ENCODE data around the gene KRTAP27-1. TPM values are rescaled to one million over a fixed set of nuclear protein-coding genes. Genes with fewer than 3 reads are reported as not detected.

Gene KRTAP27-1
- total and polyA plus RNA-seq, 2 of the 8 experiments (the other 6 are each of a cell fraction or from before 2014, with no cell fraction given) = not detected

DNA sequence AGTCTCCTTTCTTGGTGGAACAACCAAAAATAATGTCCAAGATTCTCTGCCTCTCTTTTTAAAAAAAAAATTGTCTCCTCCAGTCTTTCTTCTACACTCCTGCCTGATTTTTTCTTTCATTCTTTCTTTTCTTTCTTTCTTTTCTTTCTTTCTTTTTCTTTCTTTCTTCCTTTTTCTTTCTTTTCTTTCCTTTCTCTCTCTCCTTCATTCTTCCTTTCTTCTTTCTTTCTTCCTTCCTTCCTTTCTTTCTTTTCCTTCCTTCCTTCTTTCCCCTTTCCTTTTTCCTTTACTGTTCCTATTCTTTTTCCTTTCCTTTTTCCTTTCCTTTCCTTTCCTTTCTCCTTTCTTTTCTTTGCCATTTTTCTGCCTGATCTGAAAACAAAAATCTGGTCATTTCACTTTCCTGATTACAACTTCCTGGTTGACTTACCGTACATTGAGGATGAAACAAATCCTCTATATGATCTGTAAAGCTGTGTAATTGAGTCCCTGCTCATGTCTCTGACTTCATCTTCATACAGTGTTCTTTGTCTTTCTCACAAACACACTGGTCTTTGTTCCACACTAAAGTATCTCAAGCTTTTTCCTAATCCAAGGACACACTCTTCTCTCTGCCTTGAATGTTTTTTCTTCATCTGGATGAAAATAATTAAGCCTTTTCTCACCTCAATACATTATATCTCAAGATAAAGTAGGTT lies 17.0 kb upstream of the KRTAP27-1 start:
- FAIRE-seq (no peak), DNase-seq (ENCODE audit: low read depth in 1 of 2, low spot score in 2 of 2) (no peak)
- POLR2A ChIA-PET (ENCODE audit: partially characterized antibody) = no interaction called here
- Histone ChIP-seq H3K4ac (replicated peaks; ENCODE audit: insufficient read length, low read depth, low read length) (no peak overlapping the region), H3K27me3 (replicated peaks in 1 of 4; ENCODE audit: control insufficient read depth in 3 of 4, extremely low read depth in 1 of 4, insufficient read depth in 3 of 4, low read length in 3 of 4) (no peaks in the 10 kb centered on the region), H2AFZ (ENCODE audit: low read length) (no peak overlapping the region), H4K8ac (ENCODE audit: extremely low read depth, insufficient read depth, low read length) (no peak overlapping the region), H3K18ac (ENCODE audit: extremely low read depth, low read length) (no peak overlapping the region), H4K5ac (ENCODE audit: insufficient read length, low read depth, low read length) (no peak overlapping the region), H3K4me3 (ENCODE audit: extremely low read depth in 1 of 4, insufficient read depth in 2 of 4, low read depth in 3 of 4, low read length in 4 of 4) (no peak overlapping the region), H2BK20ac (ENCODE audit: low read length) (no peak overlapping the region), H3K9ac (replicated peaks in 1 of 4; ENCODE audit: extremely low read depth in 1 of 4, low read depth in 3 of 4, low read length in 3 of 4) (no peak overlapping the region), H2BK12ac (ENCODE audit: low read depth, low read length) (no peak overlapping the region), H2BK5ac (ENCODE audit: low read depth, low read length) (no peak overlapping the region), H3K9me3 (ENCODE audit: insufficient read depth in 2 of 2, low read depth in 1 of 2, low read length in 1 of 2) (no peaks in the 10 kb centered on the region), H3K79me2 (ENCODE audit: control insufficient read depth in 1 of 2, insufficient read depth in 2 of 2, low read length in 2 of 2) (no peaks in the 10 kb centered on the region), H3K27ac (ENCODE audit: low read depth, low read length) (no peak overlapping the region), H2BK120ac (replicated peaks; ENCODE audit: low read depth, low read length) (no peak overlapping the region), H3K23me2 (ENCODE audit: low read depth, low read length) (no peaks in the 10 kb centered on the region), H2AK5ac (ENCODE audit: low read depth, low read length) (no peak overlapping the region), H4K91ac (replicated peaks; ENCODE audit: insufficient read length, low read length) (no peak overlapping the region), H3K56ac (replicated peaks; ENCODE audit: insufficient read length, low read depth, low read length) (no peak overlapping the region), H3K36me3 (ENCODE audit: control insufficient read depth in 2 of 4, insufficient read depth in 4 of 4, low read length in 3 of 4) (no peaks in the 10 kb centered on the region), H3K4me2 (ENCODE audit: insufficient read depth in 1 of 2, low read depth in 2 of 2, low read length in 2 of 2) (no peak overlapping the region), H3K4me1 (replicated peaks in 1 of 4; ENCODE audit: control insufficient read depth in 3 of 4, insufficient read depth in 4 of 4, low read length in 3 of 4) (peaks cover 0 to 2% (median 0%) of the 10 kb centered on the region in 4 experiments; a peak in 2 of 7 replicates), H4K20me1 (replicated peaks in 1 of 2; ENCODE audit: control insufficient read depth in 1 of 2, insufficient read depth in 2 of 2, low read length in 2 of 2) (no peaks in the 10 kb centered on the region), H2BK15ac (ENCODE audit: low read length) (no peak overlapping the region), H3K14ac (ENCODE audit: insufficient read length) (no peak overlapping the region), H3K23ac (ENCODE audit: insufficient read length) (no peak overlapping the region), H3K79me1 (ENCODE audit: low read depth, low read length) (no peaks in the 10 kb centered on the region)
- CTCF ChIA-PET (ENCODE audit: partially characterized antibody) = interaction anchor here (1.7 to 2.8 kb wide), 2 partner anchors 10 to 13 kb away, joined by 7 to 10 read pairs; no protein-coding TSS in a partner anchor
- 100% methylated on average over 1 of the region's 1 CpG; no CpG with 5 or more reads in 1 of the 2 experiments for WGBS, 2 experiments (ENCODE audit: extremely low coverage in 1 of 2, insufficient coverage in 1 of 2, insufficient read length in 1 of 2, insufficient replicate concordance in 2 of 2, low coverage in 1 of 2, low lambda C conversion rate in 2 of 2, missing lambda C conversion rate in 1 of 2)
- TF ChIP-seq TCF12 (IDR thresholded peaks at IDR 0.05; ENCODE audit: low read depth, low read length) (no peak), YY1 (IDR thresholded peaks at IDR 0.05; ENCODE audit: low read depth, low read length) (no peak), ZNF274 (IDR thresholded peaks at IDR 0.05; ENCODE audit: borderline replicate concordance, extremely low read depth, low read length) (no peak), NANOG (IDR thresholded peaks at IDR 0.05; ENCODE audit: insufficient read depth, low read depth, low read length, poor library complexity, severe bottlenecking) (no peak), CEBPB (IDR thresholded peaks at IDR 0.05; ENCODE audit: low read depth, low read length) (no peak), SIN3A (conservative IDR thresholded peaks at IDR 0.05 in 1 of 2, IDR thresholded peaks at IDR 0.05 in 1 of 2; ENCODE audit: low read depth in 1 of 2, low read length in 2 of 2) (no peak)
- TF ChIP-seq, protein P1, sequence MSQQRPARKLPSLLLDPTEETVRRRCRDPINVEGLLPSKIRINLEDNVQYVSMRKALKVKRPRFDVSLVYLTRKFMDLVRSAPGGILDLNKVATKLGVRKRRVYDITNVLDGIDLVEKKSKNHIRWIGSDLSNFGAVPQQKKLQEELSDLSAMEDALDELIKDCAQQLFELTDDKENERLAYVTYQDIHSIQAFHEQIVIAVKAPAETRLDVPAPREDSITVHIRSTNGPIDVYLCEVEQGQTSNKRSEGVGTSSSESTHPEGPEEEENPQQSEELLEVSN (IDR thresholded peaks at IDR 0.05) = no peak
- TF ChIP-seq, protein P2, sequence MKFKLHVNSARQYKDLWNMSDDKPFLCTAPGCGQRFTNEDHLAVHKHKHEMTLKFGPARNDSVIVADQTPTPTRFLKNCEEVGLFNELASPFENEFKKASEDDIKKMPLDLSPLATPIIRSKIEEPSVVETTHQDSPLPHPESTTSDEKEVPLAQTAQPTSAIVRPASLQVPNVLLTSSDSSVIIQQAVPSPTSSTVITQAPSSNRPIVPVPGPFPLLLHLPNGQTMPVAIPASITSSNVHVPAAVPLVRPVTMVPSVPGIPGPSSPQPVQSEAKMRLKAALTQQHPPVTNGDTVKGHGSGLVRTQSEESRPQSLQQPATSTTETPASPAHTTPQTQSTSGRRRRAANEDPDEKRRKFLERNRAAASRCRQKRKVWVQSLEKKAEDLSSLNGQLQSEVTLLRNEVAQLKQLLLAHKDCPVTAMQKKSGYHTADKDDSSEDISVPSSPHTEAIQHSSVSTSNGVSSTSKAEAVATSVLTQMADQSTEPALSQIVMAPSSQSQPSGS (IDR thresholded peaks at IDR 0.05; ENCODE audit: low read length) = no peak
- TF ChIP-seq, protein P3, sequence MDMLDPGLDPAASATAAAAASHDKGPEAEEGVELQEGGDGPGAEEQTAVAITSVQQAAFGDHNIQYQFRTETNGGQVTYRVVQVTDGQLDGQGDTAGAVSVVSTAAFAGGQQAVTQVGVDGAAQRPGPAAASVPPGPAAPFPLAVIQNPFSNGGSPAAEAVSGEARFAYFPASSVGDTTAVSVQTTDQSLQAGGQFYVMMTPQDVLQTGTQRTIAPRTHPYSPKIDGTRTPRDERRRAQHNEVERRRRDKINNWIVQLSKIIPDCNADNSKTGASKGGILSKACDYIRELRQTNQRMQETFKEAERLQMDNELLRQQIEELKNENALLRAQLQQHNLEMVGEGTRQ (IDR thresholded peaks at IDR 0.05; ENCODE audit: low read length) = no peak

Data from H1 (cell line).